Effector CD8-positive, alpha-beta T cell (primary cell): ENCODE results near the gene KRT4.
"Not testable (repeated sequence)": the region's sequence is repeated elsewhere in the genome, so short reads cannot be mapped to it uniquely, and the experiment has no call there.

Source experiments
- DNase-seq: peaks from one replicate; lab custom pipeline; 2025; lab: John Stamatoyannopoulos, UW

The KRT4 gene

DNA sequence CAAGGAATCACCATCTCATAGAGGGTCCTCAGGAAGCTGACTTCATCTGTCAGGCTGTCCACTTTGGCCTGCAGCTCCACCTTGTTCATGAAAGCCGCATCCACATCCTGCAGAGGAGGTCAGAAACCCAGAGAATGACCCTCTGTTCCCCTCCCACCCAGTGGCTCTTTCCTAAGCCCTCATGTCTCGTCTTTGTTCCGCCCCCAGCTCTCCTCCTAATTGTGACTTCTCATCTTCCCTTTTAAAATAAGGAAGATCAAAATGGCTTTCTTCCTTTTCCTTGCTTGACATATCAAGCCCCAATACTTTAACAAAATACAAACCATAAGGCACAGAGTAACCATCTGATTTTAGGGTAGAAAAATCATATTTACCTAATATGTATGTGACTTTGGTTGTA is 41.1 kb downstream of the KRT4 start:
- no peak for DNase-seq

DNA sequence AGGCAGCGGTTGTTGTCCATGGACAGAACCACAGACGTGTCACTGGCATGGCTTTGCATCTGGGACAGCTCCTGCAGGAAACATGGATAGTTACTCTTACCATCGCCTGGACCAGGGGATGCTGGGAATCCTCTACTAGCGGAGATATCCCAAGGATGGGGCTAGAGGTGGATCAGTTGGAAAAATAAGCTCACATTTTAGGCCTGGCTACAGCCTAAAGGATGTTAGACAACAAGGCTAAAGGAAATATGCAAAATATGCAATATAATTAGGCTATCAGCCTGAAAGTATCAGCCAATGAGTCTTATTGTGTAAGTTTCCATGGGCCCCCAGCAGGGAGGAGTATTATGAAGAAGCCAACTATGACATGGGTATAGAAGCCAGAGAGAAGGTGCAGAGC is 41.7 kb downstream of the KRT4 start:
- no peak for DNase-seq

DNA sequence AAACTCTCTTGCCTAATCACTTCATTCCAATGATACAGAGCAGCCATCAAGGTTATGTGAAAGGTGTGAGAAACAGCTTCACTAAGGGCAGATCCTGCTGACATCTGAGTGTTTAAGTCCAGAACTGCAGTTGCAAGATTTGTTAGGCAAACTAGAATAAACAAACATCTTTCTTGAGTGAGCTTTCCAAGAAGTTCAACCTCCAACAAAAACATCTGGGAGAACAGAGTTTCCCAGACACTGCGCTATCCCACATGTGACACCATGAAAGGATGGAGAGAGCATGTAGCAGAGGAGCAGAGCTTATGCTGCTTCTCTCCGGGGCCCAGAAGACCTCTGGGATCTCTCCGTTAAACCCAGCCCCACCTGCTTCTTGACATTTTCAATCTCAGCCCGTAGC is 42.4 kb downstream of the KRT4 start:
- DNase-seq, result no peak

DNA sequence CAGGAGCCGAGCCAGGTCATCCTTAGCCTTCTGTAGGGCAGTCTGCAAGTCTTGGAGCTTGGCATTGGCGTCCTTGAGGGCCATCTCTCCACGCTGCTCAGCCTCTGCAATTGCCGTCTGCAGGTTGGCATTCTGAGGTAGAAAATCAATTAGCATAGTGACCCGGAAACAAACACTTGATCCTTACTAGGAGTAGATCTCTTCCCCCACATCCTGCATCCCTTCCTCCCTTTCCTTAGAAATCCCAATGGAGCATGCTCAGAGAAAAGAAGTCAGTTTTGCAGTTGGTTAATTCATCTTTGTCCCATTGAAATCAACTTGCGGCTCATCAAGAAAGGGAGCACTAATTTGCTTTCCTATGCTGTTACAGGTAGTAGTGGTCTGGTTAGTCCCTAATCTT is 42.8 kb downstream of the KRT4 start:
- no peak for DNase-seq

GRCh38 chr12:52769946-52770345 is 44.0 kb downstream of the KRT4 start:
- DNase-seq, result no peak

DNA sequence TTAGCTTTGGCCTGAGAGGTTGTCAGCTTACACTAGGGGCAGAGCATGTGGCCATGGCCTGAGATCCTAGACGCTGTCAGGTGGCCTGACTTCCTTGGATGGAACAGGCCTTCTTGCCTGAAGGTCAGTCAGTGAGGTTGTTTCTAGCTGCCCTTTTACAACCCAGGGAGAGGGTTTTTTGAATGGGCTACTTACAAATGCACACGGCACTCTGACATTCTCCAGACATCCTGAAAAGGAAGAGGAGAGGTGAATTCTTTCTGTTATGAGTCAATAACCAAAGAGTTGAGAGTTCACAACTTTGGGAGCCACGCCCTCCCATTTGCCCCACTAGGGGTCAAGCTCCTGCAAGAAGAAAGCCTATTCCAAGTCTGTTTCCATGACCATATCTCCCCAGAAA is 44.6 kb downstream of the KRT4 start:
- DNase-seq, result no peak

GRCh38 chr12:52768479-52769200 is 45.3 kb downstream of the KRT4 start:
- DNase-seq, result no peak

DNA sequence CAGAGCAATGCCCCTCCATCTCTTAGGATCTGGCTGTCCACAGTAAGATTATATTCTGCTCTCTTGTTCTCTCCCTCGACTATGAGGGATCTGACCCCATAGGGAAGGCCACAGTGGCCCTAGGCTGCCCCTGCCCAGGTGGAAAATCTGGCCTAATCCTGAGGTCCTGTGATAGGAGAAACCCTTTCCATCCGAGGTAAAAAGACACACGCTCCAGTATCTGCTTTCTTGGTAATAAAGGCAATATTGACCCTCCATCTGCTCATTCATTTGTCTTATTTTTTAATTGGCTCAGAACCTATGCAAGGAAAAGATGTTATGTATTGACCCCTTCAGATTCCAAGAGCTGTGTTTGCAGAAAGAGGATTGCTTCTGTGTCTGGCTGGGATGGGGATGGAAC is 46.5 kb downstream of the KRT4 start:
- no peak for DNase-seq

GRCh38 chr12:52767020-52767379 is 46.9 kb downstream of the KRT4 start:
- no peak for DNase-seq

DNA sequence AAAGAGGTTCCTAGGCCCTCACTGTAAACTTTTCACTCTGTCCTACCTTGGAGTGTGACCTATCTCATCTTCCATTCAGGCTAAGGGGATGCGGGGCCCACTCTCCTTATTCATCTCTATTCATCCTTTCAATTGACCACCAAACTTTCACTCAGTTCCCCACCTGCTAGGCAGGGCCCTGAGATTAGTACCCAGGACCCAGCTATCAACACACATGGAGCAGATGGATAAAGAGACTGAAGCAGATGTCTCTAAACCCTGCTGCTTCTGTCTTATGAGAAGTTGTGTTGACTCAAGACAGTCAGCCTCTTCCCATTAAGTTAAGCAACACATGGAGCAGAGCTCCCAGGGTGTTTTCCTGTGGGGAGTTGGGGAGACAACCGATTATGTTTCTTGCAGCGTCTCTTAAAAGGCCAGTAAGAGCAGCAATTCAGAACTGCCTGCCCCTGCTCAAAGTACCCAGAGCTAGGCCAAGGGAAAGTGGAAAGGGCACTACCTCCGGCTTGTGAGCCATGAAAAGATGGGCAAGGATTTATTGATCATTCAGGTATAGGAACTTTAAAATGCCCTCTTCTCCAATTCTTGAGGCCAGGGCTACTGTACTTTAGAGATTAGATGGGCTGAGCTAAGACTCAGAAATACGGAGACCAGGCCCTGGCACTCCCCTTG is 47.4 kb downstream of the KRT4 start:
- no peak for DNase-seq

DNA sequence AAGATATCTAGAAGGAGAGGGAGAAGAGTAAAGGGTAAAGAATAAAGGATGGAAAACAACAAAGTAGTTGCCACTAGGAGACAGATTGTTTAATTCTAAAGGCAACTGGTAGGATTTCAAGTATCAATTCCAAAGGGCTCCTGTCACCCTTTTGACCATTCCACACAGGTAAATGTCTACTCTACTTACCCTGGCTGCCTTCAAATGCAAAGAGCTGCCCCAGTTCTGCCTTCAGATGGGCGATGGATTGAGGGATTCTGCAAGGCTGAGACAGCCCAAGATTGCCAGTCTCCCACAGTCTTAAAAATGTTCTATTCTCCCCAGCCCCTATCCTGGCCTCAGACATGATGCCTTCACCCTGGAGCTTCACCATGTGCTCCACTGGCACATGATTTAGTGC is 48.2 kb downstream of the KRT4 start:
- no peak for DNase-seq

DNA sequence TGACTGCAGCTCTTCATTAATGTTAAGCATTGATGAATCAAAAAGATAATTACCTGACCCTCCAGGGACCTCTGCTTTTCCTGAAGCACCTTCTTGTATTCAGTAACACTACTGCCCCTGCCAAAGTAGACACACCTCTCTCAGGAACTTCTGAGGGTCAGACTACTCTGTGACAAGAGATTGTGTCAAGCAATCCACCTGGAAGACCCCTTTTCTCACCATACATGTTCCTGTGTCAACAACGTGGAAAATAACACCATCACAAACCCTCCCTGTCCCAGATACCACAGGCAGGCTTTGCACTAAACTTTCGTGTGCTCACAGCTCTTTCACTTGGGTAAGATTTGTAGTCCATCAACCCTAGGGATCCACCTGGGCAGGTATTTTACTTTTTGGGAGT is 49.9 kb downstream of the KRT4 start:
- no peak for DNase-seq

DNA sequence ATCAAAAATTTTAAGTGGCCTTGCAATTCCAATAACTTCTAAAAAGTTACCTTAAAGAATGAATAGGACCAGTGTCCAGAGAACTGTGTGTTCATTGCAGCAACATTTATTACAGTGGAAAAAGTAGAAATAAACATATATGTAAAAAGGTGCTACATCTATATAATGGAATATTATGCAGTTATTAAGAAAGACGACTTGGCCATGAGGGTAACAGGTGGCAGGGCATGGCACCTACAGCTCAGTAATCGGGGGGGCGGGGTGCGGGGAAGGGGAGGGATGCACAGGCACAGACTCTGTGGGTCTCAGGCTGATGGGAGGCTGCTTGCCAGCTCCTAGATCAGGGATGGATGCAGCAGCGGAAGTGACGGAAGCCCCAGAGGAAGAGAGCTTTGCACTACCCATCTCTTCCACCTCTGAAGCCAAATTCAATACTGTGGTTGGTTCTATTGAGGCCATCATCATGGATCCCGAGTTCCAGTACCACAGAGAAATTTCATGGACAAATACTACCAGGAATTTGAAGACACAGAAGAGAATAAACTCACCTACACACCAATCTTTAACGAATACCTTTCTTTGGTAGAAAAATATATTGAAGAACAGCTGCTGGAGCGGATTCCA is 50.8 kb downstream of the KRT4 start:
- no peak for DNase-seq

GRCh38 chr12:52761802-52762201 is 52.1 kb downstream of the KRT4 start:
- no peak for DNase-seq

DNA sequence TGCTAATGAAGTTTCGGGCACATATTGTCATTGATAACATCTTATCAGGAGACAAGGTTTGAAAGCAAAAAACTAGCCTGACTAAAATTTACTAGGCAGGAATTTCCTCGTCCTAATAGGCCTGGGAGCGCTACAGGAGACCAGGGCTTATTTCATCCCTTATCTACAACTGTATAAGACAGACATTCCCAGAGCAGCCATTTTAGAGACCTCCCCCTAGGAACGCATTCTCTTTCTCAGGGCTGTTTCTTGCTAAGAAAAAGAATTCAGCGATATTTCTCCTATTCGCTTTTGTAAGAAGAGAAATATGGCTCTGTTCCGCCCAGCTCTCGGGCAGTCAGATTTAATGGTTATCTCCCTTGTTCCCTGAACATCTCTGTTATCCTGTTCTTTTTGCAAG is 52.7 kb downstream of the KRT4 start:
- not testable (repeated sequence) for DNase-seq

- no peak for DNase-seq
These were observed 53.3 kb downstream of the KRT4 start for GRCh38 chr12:52760623-52761022.

DNA sequence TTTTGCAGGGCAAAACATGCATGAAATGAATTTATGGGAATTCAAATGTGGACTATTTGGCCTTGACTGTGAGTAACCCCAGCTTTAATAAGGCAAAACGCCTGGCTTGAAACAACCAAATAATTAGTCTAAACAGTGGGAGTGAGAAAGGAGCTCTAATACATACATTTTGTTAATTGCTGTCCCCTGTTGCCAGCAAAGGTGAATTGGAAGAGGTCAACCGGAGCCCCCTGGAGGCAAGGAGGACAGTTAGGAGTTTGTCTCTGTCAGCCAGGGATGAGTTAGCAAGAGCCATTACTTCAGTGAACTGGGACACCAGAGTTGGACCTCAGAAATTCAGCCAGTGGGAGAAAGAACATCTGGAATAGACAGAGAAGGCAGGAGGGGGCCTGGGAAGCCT is 54.2 kb downstream of the KRT4 start:
- no peak for DNase-seq

DNA sequence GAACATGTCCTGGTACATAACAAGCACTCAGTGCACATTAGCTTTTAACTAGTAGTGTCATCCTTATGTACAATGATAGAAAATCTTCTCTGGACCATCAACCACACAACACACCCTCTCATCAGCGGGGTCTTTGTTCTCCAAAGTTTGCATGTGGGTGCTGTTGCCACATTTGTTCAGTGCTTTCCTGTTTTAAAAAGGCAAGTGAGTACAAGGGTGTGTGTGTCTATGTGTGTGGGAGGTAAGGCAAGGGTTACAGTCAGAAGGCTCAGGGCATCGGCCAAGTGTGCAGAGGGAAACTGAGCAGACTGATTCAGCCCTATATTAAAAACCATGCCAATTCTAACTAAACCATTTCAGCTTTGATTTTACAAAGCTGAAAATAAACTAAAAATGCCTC is 54.7 kb downstream of the KRT4 start:
- DNase-seq, result no peak

DNA sequence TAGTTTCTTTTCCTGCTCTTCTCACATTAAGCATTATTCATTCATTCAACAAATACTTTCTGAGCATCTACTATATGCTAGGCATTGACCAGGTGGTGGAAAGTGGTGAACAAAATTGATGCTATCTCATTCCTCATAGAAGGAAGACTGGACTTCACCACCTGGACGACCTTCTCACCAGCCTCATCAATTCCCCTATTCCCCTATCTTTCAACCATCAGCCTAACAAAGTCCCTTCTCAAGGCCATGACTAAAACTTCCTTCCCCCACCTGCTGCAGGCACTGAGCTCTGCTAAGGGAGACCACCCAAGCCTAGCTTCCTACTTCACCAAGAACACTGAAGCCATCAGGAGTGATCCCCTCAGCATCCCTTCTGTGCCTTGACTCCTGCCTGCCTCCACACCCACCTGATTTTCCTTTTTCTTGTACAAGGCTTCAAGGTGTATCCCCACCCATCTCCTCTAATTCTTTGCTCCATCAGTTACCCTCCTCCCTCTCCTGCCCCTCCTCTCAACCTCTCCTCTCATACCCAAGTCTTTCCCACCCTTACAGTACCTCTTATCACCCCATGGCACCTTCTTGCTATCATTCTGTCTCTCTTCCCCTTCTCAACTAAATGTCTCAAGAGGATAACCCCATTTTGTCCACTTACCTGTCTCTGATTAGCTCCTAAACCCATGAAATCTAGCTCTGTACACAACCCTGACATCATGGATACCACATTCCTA is 56.3 kb downstream of the KRT4 start:
- no peak for DNase-seq
